HG02852 (cell line): Measurements from ENCODE around the gene OVOL1.
"Not testable (repeated sequence)": the region's sequence is repeated elsewhere in the genome, so short reads cannot be mapped to it uniquely, and the experiment has no call there.

Source experiments
- ATAC-seq: cut with Tn5 transposase; IDR thresholded peaks from one replicate; pipeline ENCODE4 v1.9.1; 2021; ENCODE audit warnings: mild to moderate bottlenecking, moderate library complexity; ENCODE audit not compliant: unreplicated experiment

The OVOL1 gene

DNA sequence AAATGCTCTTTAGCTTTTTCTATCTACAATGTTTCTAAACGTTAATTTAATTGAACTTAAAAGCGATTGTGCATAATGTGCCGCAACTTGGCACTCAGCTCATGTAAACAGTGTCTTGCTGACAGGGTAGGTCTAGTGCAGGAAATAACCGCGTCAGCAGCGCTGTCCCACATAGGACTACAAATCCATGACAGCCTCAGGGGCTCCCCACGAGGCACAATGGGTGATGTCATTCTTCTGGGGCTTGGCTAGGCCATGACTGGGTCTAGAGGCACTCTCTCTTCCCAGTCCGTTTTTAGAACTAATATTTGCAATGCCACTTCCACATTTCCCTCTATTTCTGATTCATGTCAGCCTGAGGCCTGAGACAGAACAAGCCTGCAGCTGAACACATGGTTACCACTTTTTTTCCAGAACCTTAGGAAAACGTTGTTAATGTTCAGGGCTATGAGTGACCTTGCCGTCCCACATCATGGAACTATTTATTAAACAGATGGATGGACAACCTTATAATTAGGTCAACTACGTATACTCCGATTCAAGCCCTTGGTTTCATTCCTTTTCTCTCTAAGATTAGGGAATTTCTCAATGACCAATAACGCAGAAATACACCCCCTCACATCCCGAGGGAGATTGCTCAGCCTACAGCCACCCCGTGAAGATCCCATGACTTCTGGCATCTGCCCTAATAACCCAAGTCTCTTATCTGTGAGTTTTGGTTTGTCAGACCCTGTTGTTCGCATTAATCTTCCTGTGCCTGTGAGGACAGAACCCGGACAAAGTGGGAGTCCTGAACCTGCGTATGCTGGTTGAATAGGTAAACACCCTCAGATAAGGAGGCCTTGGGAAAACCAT, 27.5 kb downstream of the OVOL1 start:
- ATAC-seq, result no peak

DNA sequence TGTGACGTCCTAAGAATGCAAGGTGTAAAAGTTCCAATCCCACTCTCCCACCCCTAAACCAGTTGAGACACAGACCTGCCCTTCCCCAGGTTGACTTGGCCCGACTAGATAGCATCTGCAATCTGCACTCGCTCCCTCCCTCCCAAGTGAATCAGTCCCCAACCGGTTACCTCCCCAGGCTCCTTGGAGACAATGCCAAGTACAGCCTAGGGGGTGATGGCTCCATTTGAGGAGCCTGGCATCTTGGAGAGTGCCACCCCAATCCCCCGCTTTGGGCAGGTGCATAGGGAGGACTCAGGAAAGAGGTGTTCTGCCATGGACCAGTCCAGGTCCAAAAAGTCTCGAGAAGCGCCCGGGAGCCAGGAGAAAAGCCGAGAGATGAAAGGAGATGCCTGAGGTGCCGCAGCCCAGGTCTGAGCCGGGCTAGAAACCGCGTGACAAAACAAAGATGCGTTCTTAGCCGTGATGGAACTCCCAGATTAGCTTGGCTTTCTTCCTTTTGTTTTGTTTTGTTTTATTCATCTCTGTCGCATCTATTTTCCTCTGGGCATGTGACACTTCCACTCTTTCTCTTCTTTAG, 28.2 kb downstream of the OVOL1 start:
- no peak for ATAC-seq

DNA sequence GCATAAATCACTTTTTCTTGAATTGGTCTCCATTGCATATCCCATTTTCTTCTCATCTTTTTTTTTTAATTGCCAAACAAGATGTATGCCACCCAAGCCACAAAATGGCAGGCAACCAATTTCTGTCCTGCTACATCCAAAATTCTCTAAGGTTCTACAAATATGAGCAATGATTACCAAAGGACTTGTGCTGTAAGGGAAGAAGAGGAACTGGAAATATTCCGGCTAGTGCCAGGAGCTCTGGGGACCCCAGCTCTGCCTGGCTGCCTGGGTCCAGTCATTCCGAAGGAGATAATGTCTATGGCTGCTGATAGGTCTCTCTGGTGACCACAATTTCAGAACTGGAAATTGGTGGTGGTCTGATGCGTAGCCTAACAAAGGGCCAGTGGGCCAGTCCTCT, 29.8 kb downstream of the OVOL1 start:
- no peak for ATAC-seq

DNA sequence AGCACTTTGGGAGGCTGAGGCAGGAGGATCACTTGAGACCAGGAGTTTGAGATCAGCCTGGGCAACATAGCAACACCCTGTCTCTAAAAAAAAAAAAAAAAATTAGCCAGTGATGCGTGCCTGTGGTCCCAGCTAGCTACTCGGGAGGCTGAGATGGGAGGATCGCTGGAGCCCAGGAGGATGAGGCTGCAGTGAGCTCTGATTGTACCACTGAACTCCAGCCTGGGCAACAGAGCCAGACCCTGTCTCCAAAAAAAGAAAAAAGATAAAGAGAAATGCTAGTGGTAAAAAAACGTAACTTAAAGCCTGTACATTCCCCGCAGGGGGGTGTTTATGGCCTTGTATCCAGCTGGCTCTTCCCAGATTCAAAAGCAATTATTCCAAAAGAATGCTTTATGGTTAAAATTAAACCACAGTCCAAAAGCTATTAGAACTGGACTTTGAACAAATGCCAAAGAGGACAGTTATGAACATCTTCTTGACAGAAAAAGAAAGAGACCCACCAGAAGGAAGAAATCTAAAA, 30.5 kb downstream of the OVOL1 start:
- ATAC-seq, result no peak

DNA sequence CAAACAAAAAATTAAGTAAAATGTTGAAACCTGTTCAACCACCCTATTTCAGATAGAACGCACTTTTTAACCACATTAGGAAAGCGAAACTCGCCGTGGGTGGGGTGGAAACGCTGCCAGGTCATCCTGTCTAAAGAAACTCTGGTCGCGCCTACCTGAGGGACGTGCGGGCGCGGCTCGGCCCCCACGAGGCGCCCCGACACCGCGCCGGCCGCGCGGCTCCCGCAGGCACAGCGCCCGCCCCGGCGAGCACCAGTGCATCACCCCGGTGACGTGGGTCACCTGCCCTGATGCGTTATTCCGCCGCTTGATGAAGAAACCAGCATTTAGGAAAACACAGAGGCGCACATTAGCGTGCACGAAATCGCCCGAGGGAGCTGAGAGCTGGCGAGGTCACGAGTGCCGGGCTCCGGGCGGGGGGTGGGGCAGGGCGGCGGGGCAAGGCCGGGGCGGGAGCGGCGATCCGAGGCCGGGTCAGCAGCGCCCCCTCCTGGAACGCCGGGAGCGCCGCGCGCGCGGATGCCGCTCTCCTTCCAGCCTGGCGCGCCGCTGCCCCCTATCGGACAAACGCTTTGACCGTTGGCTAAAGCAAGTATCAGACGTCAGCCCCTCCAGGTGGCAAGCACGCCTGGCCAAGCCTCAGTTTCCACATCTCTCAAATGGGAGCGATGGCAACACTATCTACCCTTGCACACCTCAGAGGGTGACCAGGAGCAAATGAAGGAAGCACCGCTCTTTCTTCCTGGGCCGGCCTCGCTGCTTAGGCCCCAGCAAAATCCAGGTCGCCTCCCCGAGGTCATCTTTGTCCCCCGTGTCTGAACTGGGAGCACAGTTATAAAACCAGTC, 31.2 kb downstream of the OVOL1 start:
- ATAC-seq, result peak; percentile 75

DNA sequence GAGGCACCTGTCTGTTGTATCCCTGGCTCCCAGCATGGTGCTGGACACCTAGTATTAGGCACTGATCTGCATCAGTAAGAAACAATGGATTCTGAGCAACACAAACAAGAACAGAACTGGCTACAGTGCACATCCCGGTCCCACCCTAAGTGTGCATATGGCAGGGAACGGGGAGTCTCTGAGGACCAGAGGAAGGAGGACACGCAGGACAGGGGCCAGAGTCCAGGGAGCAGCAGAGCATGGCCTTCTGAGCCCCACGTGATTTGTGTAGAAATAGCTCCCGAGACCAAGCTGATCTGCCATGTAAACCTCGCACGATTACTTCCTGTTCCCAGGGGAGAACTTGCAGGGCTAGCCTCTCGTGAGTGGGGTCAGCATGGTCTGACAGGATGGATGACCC, 34.2 kb downstream of the OVOL1 start:
- ATAC-seq, result no peak

DNA sequence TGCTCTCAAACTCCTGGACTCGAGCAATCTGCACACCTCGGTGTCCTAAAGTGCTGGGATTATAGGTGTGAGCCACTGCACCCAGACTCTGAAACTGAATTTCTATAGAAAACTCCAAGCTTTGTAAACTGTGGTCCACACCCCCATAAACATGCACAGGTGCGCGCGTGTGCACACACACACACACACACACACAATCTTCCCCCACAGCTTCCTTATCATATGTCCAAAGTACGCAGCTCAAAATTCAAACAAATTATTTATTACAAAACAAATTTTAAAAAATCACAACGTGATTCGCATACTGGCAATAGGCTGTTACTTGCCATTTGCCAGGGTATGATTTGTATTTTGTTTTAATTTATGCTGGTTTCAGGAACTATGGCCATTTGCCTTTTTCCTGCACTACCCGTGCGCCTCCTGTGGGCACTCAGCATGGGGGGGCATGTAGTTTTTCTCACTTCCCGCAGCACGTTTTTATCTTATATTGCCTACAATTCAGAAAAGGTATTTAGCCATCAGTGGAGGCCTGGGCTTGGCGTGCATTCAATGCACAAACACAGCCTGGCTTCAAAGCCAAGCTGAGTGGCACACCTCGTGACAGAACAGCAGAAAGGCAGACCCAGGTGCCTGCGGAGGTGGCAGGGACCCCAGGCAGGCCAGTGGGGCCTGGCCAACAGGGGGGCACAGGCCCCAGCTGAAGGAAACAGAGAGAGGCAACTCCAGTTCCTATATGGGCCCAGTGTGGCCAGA, 36.1 kb downstream of the OVOL1 start:
- no peak for ATAC-seq

DNA sequence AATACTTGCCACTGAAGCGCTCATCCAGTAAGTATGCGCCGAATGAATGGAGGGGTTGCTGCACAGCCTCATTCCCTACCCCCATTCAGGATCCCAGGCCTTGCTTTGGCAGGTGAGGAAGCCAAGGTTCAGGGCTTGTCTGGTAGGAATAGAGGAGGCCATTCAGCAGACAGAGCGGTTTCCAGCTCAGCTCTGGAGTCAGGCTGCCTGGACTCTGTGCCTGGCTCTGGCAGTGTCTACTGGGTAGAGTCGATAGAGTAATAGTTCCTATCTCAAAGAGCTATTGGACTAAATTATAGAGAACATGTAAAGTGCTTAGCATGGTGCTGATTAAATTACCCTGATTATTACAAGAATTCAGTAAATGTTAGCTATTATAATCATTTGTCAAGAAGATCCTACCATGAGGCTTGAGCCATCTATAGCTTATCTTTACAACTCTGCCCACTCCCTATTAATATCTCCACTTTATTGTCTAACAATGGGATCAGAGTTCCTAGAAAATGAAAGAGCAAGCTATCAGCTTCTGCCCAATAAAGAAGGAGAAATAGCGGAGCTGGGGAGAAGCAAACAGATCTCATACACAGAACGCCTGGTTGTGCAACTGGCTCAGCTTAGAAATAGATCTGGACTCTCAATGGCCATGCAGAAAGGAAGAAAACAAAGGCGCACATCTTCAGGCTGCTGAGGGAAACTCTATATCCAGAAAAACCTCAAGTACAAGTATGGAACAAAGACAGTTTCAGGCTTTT, 40.3 kb downstream of the OVOL1 start:
- ATAC-seq, result no peak

DNA sequence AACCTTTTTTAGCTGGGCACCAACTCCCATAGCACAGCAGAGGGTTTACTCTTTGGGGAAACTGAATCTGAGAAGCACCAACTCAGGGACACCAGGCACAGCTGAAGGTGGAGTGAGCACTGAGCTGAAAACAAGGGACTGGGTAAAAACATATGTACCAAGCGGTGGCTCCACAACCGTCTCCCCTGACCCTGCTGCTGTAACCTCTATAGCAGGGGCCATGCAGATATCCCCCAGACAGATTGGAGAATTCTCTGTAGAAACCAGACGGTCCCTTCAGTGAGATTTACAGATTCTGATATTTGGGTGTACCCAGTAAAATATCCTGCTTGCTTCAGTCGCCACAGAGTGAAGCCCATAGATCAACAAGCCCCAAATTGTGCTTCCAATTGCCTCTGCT, 42.6 kb downstream of the OVOL1 start:
- ATAC-seq, result no peak

DNA sequence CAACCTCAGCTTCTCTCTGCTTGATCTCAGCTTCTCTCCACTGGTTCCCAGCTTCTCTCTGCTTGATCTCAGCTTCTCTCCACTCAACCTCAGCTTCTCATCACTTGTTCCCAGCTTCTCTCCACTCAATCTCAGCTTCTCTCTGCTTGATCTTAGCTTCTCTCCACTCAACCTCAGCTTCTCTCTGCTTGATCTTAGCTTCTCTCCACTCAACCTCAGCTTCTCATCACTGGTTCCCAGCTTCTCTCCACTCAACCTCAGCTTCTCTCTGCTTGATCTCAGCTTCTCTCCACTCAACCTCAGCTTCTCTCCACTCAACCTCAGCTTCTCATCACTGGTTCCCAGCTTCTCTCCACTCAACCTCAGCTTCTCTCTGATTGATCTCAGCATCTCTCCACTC, 45.4 kb downstream of the OVOL1 start:
- ATAC-seq, result not testable (repeated sequence)

DNA sequence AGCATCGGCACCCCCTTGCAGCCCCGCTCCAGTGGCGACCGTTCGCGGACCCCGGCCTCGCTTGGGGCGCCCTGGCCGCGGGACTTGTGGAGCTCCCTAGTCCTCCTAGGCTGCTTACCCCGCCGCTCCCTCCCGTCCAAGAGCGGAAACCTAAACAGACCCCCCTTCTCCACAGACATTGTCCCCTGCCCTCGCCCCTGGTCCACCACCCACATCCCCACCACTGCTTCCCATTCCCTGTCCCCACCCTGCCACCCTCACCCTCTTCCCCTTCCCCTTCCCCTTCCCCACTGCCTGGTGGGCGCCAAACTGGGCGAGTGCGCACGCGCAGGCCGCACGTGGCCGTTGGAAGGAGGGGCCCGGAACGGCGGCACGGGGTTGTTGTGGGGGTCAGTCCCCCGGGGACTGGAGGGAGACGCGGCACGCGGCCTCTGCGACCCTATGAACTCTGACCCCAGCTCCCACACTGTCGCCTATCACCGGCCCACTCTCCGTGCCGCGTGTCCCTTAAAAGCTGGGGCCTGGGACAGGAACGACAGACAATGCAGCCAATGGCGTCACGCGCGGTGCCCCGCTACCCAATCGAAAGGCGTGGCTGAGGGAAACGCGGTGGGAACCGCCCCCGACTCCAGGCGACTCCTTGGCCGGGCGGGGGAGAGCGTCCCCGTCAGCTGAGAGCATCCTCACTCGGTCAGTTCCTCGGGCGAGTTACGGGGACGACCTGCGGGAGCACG, 46.6 kb downstream of the OVOL1 start, which contains the start of gene SNX32:
Gene SNX32 (plus strand): TSS at position 667 of the 734 bp plus-strand sequence. CDS start 103 bp downstream, outside the sequence.
- peak; percentile 96 for ATAC-seq

DNA sequence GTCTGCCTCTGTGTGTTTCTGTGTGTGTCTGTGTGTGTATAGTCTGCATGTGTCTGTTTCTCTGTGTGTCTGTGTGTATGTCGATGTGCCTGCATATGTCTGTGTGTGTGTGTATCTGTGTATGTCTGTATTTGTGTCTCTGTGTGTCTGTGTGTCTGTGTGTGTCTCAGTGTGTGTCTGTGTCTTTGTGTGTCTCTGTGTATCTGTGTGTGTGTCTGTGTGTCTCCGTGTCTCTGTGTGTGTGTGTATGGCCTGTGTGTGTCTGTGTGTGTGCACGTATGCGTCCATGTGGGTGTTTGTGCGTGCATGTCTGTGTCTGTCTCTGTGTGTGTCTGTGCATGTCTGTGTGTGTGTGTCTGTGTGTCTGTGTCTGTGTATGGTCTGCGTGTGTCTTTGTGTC, 47.3 kb downstream of the OVOL1 start:
- ATAC-seq, result no peak

DNA sequence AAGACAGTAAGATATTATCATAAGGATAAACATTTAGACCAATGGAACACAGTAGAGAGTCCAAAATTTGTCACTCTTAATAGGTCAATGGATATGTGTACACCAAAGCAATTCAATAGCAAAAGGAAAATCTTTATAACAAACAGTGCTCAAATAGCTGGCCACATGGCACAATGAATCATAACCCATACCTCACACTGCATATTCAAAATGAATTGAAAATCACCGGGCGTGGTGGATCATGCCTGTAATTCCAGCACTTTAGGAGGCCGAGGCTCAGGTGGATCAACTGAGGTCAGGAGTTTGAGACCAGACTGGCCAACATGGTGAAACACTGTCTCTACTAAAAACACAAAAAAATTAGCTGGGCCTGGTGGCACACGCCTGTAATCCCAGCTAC, 55.3 kb downstream of the OVOL1 start:
- ATAC-seq, result no peak

DNA sequence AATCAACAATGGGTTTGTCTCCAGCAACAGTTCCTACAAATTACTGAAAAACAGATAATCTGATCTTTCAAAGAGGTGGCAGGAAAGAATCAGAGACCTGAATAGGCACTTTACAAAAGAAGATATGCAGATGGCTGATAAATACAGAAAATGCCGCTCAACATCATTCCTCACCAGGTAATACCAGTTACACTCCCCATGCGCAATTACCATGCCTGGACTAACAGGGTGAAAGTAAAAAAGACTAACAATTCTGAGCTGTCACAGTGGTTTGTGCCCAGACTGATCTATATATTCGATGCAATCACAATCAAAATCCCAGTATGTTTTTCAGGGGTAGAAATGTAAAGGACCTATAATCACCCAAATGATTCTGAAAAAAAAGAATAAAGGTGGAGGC, 56.9 kb downstream of the OVOL1 start:
- ATAC-seq, result no peak

DNA sequence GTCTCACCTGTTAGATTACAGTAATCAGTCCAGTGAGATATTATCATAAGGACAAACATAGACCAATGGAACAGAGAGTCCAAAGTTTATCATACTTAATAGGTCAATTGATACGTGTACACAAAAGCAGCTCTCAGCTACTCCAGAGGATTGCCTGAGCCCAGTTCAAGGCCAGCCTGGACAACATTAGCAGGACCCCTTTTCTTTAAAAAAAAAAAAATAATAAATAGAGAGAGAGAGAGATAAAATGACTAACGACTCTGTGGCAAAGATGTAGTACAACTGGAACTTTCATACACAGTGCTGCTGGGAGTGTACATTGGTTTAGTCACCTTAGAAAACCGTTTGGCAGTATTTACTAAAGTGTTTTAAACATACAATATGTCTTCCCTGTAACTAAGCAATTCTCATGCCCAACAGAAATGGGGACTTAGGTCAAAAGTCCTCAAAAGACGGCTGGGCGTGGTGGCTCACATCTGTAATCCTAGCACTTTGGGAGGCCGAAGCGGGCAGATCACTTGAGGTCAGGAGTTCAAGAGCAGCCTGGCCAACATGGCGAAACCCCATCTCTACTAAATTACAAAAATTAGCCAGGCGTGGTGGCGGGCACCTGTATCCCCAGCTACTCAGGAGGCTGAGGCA, 57.5 kb downstream of the OVOL1 start:
- ATAC-seq, result no peak
